ENCODE measurements around the gene DCP1A.

DCP1A gene

GRCh38 chr3:53248161-53248560, 99.2 kb downstream of the DCP1A start:
- H3K4me3 ChIP-seq (ENCODE audit: low read depth, low read length): no peak overlapping the region
- TF ChIP-seq CTCF (IDR thresholded peaks at IDR 0.05; ENCODE audit: insufficient read depth, low read depth, low read length, missing control alignments): no peak
- no peak for DNase-seq (ENCODE audit: low read depth)

- TF ChIP-seq CTCF (IDR thresholded peaks at IDR 0.05; ENCODE audit: insufficient read depth, low read depth, low read length, missing control alignments): no peak
- DNase-seq (ENCODE audit: low read depth): no peak
- no peak overlapping the region for H3K4me3 ChIP-seq (ENCODE audit: low read depth, low read length)
These were observed 99.7 kb downstream of the DCP1A start for GRCh38 chr3:53247619-53248018.

- no peak overlapping the region for H3K4me3 ChIP-seq (ENCODE audit: low read depth, low read length)
- no peak for DNase-seq (ENCODE audit: low read depth)
- TF ChIP-seq CTCF (IDR thresholded peaks at IDR 0.05; ENCODE audit: insufficient read depth, low read depth, low read length, missing control alignments): no peak
These were observed 103.1 kb downstream of the DCP1A start for GRCh38 chr3:53244271-53244670.

GRCh38 chr3:53243785-53244184, 103.6 kb downstream of the DCP1A start:
- TF ChIP-seq CTCF (IDR thresholded peaks at IDR 0.05; ENCODE audit: insufficient read depth, low read depth, low read length, missing control alignments): no peak
- no peak for DNase-seq (ENCODE audit: low read depth)
- no peak overlapping the region for H3K4me3 ChIP-seq (ENCODE audit: low read depth, low read length)

- no peak for DNase-seq (ENCODE audit: low read depth)
- no peak for TF ChIP-seq CTCF (IDR thresholded peaks at IDR 0.05; ENCODE audit: insufficient read depth, low read depth, low read length, missing control alignments)
- H3K4me3 ChIP-seq (ENCODE audit: low read depth, low read length): no peak overlapping the region
These were observed 104.2 kb downstream of the DCP1A start for GRCh38 chr3:53243165-53243564.

- H3K4me3 ChIP-seq (ENCODE audit: low read depth, low read length): no peak overlapping the region
- DNase-seq (ENCODE audit: low read depth): no peak
- TF ChIP-seq CTCF (IDR thresholded peaks at IDR 0.05; ENCODE audit: insufficient read depth, low read depth, low read length, missing control alignments): no peak
These were observed 104.7 kb downstream of the DCP1A start for GRCh38 chr3:53242642-53243041.

- DNase-seq (ENCODE audit: low read depth): no peak
- no peak for TF ChIP-seq CTCF (IDR thresholded peaks at IDR 0.05; ENCODE audit: insufficient read depth, low read depth, low read length, missing control alignments)
- H3K4me3 ChIP-seq (ENCODE audit: low read depth, low read length): no peak overlapping the region
These were observed 105.2 kb downstream of the DCP1A start for GRCh38 chr3:53242155-53242554.

Data from GM12865 (cell line).